ENCODE measurements around the gene RAB1A.

GRCh38 chr2:65037178-65037577 lies 92.7 kb downstream of the RAB1A start:
- TF ChIP-seq CTCF (IDR thresholded peaks at IDR 0.05) = no peak
- TF ChIP-seq POLR2A (IDR thresholded peaks at IDR 0.05) = no peak
- TF ChIP-seq EP300 (IDR thresholded peaks at IDR 0.05) = no peak

Data from upper lobe of left lung (tissue), 4 donors.